Erythroblast (primary cell): ENCODE results near the gene MOGAT3.

Experiments used
- GATA1 ChIP-seq: IDR thresholded peaks from 2 replicates; pipeline ENCODE4 v1.6.1; 2011; ENCODE audit warnings: low read depth, mild to moderate bottlenecking, control low read depth, low read length, moderate library complexity
- POLR2A ChIP-seq: IDR thresholded peaks from 2 replicates; pipeline ENCODE4 v1.6.1; 2011; ENCODE audit warnings: mild to moderate bottlenecking, low read length

GRCh38 chr7:101172005-101172853 lies 28.6 kb downstream of the MOGAT3 start:
- TF ChIP-seq POLR2A (no peak), GATA1 (no peak)
